Glutamatergic neuron (in vitro differentiated cells): ENCODE data around the gene MPP3. TPM values are rescaled to one million over a fixed set of nuclear protein-coding genes. Genes with fewer than 3 reads are reported as not detected.
A peak's percentile ranks its signal among the peaks of the same experiment; 100 is the strongest.
"Not testable (repeated sequence)": the region's sequence is repeated elsewhere in the genome, so short reads cannot be mapped to it uniquely, and the experiment has no call there.

Experiments
- DNase-seq: peaks from one replicate; pipeline ENCODE4 v3.0.0; 2022
- H3K27ac Mint-ChIP-seq: one replicate; pipeline ENCODE4 v1.8.0; 2020; ENCODE audit warnings: mild to moderate bottlenecking, mixed read lengths, inconsistent platforms; ENCODE audit not compliant: unreplicated experiment
- H3K27me3 Mint-ChIP-seq: one replicate; pipeline ENCODE4 v1.8.0; 2020; ENCODE audit warnings: mild to moderate bottlenecking, moderate library complexity, mixed read lengths, inconsistent platforms; ENCODE audit not compliant: unreplicated experiment
- H3K36me3 Mint-ChIP-seq: one replicate; pipeline ENCODE4 v1.8.0; 2020; ENCODE audit warnings: mild to moderate bottlenecking, mixed read lengths, inconsistent platforms; ENCODE audit not compliant: unreplicated experiment
- H3K4me1 Mint-ChIP-seq: one replicate; pipeline ENCODE4 v1.8.0; 2020; ENCODE audit warnings: mild to moderate bottlenecking, low read depth, mixed read lengths, inconsistent platforms; ENCODE audit not compliant: unreplicated experiment
- H3K4me3 Mint-ChIP-seq: one replicate; pipeline ENCODE4 v1.8.0; 2020; ENCODE audit warnings: mild to moderate bottlenecking, mixed read lengths, inconsistent platforms; ENCODE audit not compliant: unreplicated experiment
- H3K9me3 Mint-ChIP-seq: one replicate; pipeline ENCODE4 v1.8.0; 2020; ENCODE audit warnings: mild to moderate bottlenecking, moderate library complexity, mixed read lengths, inconsistent platforms; ENCODE audit not compliant: unreplicated experiment
- total RNA-seq: library from RNA; stranded (reverse); fragmentation: NEBNext Ultra II Directional; extraction: Animal tissue kit (Norgen Biotek cat#: 25700); gene quantifications from one replicate; pipeline ENCODE4 v1.2.1, GENCODE V29; 2021; ENCODE audit not compliant: unreplicated experiment
- TF ChIP-seq, protein P1 (sequence below): fragments of 200-600 bp; sonication (generic); IDR thresholded peaks from one replicate; pipeline ENCODE4 v1.5.0; 2021; ENCODE audit not compliant: partially characterized antibody, unreplicated experiment

MPP3 gene
- total RNA-seq, 1 donor from 2014 or later, result 22.9 TPM

DNA sequence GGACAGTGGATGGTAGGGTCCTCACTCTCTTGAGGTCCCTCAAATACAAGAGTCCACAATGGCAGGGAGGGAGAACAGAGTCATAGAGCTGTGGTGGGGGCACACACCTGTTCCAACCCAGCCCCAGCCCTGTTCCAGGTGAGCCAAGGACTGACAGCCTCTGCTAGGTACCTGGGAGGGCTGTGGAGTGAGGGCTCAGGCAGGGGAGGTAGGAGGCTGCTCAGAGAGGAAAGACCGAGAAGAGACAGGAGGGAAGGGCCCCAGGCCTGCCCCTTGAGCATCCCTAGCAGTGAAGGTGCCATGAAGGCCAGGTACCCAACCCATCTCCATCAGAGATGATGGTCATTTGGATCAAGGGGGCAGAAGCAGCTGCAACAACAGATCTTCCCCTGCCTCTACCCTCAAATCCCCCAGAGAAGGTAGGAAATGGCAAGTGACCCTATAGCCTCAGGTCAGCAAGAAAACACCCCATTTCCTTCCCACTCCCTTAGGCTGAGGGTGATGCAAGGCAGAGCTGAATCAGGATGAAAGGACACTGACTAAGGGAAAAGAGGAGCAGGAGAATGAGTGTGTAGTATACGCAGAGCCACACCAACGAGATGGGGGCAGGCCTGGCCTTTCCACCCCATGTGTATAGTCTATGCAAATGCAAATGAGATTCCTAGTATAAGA is 42.7 kb upstream of the MPP3 start:
- TF ChIP-seq, protein P1, sequence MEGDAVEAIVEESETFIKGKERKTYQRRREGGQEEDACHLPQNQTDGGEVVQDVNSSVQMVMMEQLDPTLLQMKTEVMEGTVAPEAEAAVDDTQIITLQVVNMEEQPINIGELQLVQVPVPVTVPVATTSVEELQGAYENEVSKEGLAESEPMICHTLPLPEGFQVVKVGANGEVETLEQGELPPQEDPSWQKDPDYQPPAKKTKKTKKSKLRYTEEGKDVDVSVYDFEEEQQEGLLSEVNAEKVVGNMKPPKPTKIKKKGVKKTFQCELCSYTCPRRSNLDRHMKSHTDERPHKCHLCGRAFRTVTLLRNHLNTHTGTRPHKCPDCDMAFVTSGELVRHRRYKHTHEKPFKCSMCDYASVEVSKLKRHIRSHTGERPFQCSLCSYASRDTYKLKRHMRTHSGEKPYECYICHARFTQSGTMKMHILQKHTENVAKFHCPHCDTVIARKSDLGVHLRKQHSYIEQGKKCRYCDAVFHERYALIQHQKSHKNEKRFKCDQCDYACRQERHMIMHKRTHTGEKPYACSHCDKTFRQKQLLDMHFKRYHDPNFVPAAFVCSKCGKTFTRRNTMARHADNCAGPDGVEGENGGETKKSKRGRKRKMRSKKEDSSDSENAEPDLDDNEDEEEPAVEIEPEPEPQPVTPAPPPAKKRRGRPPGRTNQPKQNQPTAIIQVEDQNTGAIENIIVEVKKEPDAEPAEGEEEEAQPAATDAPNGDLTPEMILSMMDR, result no peak
- H3K9me3 Mint-ChIP-seq, result no peaks in the 10 kb centered on the region
- no peak overlapping the region for H3K27ac Mint-ChIP-seq
- peaks cover 4% of the 10 kb centered on the region for H3K36me3 Mint-ChIP-seq
- H3K4me3 Mint-ChIP-seq, result peak overlapping the region; percentile 26
- peaks cover 5% of the 10 kb centered on the region for H3K27me3 Mint-ChIP-seq
- no peaks in the 10 kb centered on the region for H3K4me1 Mint-ChIP-seq
- no peak for DNase-seq

DNA sequence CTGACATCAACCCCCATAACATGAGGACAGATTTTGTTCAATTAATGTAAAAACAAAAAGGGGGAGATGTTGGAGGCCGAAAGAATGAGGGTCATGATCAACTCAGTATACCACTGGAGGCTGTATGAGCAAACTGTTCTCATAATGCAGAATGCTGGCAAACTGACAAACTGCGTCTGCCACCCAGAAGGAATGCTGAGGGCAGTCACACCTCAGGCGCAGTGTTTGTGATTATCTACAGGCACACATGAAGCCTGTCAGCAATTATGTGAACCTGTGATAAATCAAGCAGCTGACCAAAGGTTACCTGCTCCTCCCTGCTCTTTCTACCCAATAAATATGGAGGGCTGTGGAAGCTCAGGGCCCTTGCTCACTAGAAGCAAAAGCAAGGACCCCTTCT is 41.3 kb upstream of the MPP3 start:
- Mint-ChIP-seq H3K4me1 (no peaks in the 10 kb centered on the region), H3K36me3 (peaks cover 4% of the 10 kb centered on the region), H3K27ac (no peak overlapping the region), H3K27me3 (peaks cover 5% of the 10 kb centered on the region), H3K4me3 (no peak overlapping the region), H3K9me3 (no peaks in the 10 kb centered on the region)
- TF ChIP-seq, protein P1, result no peak
- DNase-seq, result no peak

DNA sequence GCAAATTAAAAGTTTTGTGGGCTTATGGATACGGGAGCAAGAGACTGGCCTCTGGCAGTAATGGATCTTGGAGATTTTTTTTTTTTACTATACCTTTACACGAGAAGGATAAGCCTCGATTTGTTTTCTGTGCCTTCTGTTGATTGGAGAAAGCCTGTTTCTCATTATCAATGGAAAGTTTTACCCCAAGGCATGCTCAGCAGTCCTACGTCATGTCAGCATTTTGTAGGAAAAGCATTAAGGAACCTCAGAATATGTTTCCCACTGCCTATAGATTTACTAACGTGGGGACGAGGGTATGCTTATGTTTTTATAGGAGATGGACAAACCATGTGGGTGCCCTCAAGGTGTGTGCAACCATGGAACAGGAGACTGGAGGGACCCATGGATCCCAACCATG is 40.9 kb upstream of the MPP3 start:
- Mint-ChIP-seq H3K9me3 (no peaks in the 10 kb centered on the region), H3K4me3 (no peak overlapping the region), H3K27me3 (peaks cover 3% of the 10 kb centered on the region), H3K4me1 (no peaks in the 10 kb centered on the region), H3K27ac (no peak overlapping the region), H3K36me3 (peaks cover 4% of the 10 kb centered on the region)
- TF ChIP-seq, protein P1, result no peak
- no peak for DNase-seq

DNA sequence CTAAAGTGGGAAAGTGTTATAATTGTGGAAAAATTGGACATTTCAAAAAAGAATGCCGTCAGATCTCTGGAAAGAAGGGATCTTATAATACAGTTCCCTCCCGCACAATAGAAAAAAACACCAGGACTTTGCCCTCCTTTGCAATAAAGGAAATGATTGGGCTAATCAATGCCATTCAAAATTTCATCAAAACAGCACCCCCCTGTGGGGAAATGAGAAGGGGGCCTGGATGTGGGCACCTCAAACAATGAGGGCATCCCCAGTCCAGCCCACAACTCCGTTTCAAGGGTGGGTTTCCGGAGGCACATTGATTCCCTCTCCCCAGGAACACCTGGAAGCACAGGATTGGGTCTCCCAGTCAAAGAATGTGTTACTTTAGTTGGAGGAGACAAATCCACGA is 40.1 kb upstream of the MPP3 start:
- TF ChIP-seq, protein P1, result no peak
- no peaks in the 10 kb centered on the region for H3K4me1 Mint-ChIP-seq
- peaks cover 3% of the 10 kb centered on the region for H3K27me3 Mint-ChIP-seq
- H3K4me3 Mint-ChIP-seq, result no peak overlapping the region
- no peaks in the 10 kb centered on the region for H3K9me3 Mint-ChIP-seq
- DNase-seq, result no peak
- no peak overlapping the region for H3K27ac Mint-ChIP-seq
- peaks cover 4% of the 10 kb centered on the region for H3K36me3 Mint-ChIP-seq

DNA sequence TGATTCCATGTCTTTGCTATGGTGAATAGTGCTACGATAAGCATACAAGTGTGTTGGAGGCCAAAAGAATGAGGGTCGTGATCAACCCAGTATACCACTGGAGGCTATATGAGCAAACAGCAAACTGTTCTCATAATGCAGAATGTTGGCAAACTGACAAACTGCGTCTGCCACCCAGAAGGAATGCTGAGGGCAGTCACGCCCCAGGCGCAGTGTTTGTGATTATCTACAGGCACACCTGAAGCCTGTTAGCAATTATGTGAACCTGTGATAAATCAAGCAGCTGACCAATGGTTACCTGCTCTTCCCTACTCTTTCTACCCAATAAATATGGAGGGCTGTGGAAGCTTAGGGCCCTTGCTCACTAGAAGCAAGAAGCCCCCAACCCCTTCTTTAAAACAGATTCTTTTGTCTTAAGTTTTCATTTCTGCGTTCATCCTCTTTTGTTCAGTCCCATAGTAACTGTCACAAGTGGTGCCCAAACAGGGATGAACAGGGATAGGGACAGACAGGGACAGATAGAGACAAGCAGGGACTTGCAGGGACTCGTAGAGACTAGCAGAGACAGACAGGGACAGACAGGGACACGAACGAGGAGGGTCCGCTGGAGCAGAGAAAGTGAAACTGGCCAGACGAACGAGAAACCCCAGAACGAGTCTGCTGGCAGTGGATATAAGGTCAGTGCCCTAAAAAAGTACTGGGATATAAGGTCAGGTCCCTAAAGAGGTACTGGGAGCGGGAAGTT is 39.2 kb upstream of the MPP3 start:
- Mint-ChIP-seq H3K4me1 (no peaks in the 10 kb centered on the region), H3K36me3 (peaks cover 4% of the 10 kb centered on the region), H3K27me3 (peaks cover 3% of the 10 kb centered on the region), H3K4me3 (no peak overlapping the region), H3K9me3 (no peaks in the 10 kb centered on the region), H3K27ac (no peak overlapping the region)
- no peak for DNase-seq
- TF ChIP-seq, protein P1, result no peak

DNA sequence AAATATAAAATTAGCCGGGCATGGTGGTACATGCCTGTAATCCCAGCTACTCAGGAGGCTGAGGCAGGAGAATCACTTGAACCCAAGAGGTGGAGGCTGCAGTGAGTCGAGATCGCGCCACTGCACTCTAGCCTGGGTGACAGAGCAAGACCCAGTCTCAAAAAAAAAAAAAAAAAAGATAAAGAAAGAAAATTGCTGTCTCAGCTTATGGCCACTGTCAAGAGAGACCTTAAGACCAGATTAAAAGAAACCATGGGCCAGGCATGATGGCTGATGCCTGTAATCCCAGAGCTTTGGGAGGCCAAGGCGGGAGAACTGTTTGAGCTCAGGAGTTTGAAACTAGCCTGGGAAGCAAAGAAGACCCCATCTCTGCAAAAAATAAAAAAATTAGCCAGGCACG is 36.1 kb upstream of the MPP3 start:
- not testable (repeated sequence) for H3K9me3 Mint-ChIP-seq, DNase-seq, H3K27ac Mint-ChIP-seq, H3K36me3 Mint-ChIP-seq, H3K4me1 Mint-ChIP-seq, H3K27me3 Mint-ChIP-seq, H3K4me3 Mint-ChIP-seq
